Uterus (tissue), 4 donors: ENCODE data around the gene FASN. TPM values are rescaled to one million over a fixed set of nuclear protein-coding genes. Genes with fewer than 3 reads are reported as not detected.

ENCODE experiments used
- DNase-seq, 2 donors: peaks; one replicate each; pipeline ENCODE4 v3.0.0-alpha.2; 2019 to 2020
- H3K27ac ChIP-seq, 2 donors: fragments of 200-600 bp; sonication (generic); 1 replicate in 1 of 2; 2 replicates in 1 of 2; pipeline ENCODE4 v1.5.1; 2016 to 2018
- H3K27me3 ChIP-seq, 2 donors: fragments of 200-600 bp; sonication (generic); one replicate each; pipeline ENCODE4 v1.5.1; 2018 to 2019; ENCODE audit warnings: control low read depth in 1 of 2
- H3K36me3 ChIP-seq, 2 donors: fragments of 200-600 bp; sonication (generic); one replicate each; pipeline ENCODE4 v1.5.1; 2019; ENCODE audit warnings: control low read depth in 1 of 2
- H3K4me1 ChIP-seq, 2 donors: fragments of 200-600 bp; sonication (generic); one replicate each; pipeline ENCODE4 v1.5.1; 2018 to 2019; ENCODE audit warnings: control low read depth in 1 of 2
- H3K4me3 ChIP-seq, 2 donors: fragments of 200-600 bp; sonication (generic); 1 replicate in 1 of 2; 2 replicates in 1 of 2; pipeline ENCODE4 v1.5.1; 2018 to 2019; ENCODE audit warnings: mild to moderate bottlenecking in 1 of 2
- H3K9me3 ChIP-seq, 2 donors: fragments of 200-600 bp; sonication (generic); one replicate each; pipeline ENCODE4 v1.5.1; 2019; ENCODE audit warnings: control low read depth in 1 of 2
- POLR2A ChIP-seq, 2 donors: fragments of 450-650 bp; IDR thresholded peaks; one replicate each; pipeline ENCODE4 v1.6.1; 2016; ENCODE audit warnings: antibody characterized with exemption in 2 of 2, mild to moderate bottlenecking in 1 of 2, moderate library complexity in 1 of 2
- intact Hi-C: fragments of 100-400 bp; cut with DNase I; formaldehyde crosslinking; loops from one replicate; pipeline ENCODE4 v1.15.1; 2023; ENCODE audit warnings: low total_unique reads
- total RNA-seq, 4 donors: library from RNA; depleted of rRNA in 3 of 4; stranded (reverse); fragments of >200 nt in 3 of 4; gene quantifications; one replicate each; pipeline versions ENCODE4 v1.1.0 to v1.2.4, GENCODE V29; 2014 to 2023
- TF ChIP-seq, protein P1 (sequence below), 4 experiments: fragments of 200-600 bp in 2 of 4; fragments of 450-650 bp in 2 of 4; sonication (generic) in 2 of 4; IDR thresholded peaks; one replicate each; pipeline ENCODE4 v1.5.1; 2016 to 2019; ENCODE audit warnings: antibody characterized with exemption in 4 of 4, mild to moderate bottlenecking in 2 of 4, moderate library complexity in 1 of 4
- donor health status: DM: yes; HTN: yes; CAD: no.

The FASN gene
- total RNA-seq, 4 donors from 2014 or later, result 5.3 to 59.4 (median 23.4) TPM

DNA sequence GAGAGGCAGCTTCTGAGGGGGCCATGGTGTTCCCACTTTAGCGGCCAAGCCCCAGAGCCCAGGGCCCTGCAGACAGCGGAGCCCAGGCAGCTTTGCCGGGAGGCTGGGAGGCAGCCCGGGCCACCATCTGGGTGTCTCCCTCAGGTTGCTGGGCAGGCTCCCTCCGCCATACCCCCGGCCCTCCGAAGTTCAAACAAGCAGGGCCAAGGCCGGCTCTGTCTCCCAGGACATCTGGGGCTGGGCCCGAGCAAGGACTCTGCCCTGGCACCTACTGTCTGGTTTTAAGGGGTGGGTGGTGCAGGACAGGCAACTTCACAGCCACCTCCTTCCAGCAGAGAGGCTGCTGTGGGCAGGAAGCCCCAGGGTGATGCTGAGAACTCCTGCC is 35.1 kb downstream of the FASN start:
- DNase-seq, result no peak
- Histone ChIP-seq H3K27me3 (no peaks in the 10 kb centered on the region), H3K4me3 (no peak overlapping the region), H3K27ac (no peak overlapping the region), H3K4me1 (peaks cover 0 to 10% of the 10 kb centered on the region in 2 donors), H3K9me3 (no peaks in the 10 kb centered on the region), H3K36me3 (no peaks in the 10 kb centered on the region)
- intact Hi-C loops, result no loop called here
- no peak for TF ChIP-seq POLR2A (IDR thresholded peaks at IDR 0.05)
- TF ChIP-seq, protein P1, sequence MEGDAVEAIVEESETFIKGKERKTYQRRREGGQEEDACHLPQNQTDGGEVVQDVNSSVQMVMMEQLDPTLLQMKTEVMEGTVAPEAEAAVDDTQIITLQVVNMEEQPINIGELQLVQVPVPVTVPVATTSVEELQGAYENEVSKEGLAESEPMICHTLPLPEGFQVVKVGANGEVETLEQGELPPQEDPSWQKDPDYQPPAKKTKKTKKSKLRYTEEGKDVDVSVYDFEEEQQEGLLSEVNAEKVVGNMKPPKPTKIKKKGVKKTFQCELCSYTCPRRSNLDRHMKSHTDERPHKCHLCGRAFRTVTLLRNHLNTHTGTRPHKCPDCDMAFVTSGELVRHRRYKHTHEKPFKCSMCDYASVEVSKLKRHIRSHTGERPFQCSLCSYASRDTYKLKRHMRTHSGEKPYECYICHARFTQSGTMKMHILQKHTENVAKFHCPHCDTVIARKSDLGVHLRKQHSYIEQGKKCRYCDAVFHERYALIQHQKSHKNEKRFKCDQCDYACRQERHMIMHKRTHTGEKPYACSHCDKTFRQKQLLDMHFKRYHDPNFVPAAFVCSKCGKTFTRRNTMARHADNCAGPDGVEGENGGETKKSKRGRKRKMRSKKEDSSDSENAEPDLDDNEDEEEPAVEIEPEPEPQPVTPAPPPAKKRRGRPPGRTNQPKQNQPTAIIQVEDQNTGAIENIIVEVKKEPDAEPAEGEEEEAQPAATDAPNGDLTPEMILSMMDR (IDR thresholded peaks at IDR 0.05), result no peak

DNA sequence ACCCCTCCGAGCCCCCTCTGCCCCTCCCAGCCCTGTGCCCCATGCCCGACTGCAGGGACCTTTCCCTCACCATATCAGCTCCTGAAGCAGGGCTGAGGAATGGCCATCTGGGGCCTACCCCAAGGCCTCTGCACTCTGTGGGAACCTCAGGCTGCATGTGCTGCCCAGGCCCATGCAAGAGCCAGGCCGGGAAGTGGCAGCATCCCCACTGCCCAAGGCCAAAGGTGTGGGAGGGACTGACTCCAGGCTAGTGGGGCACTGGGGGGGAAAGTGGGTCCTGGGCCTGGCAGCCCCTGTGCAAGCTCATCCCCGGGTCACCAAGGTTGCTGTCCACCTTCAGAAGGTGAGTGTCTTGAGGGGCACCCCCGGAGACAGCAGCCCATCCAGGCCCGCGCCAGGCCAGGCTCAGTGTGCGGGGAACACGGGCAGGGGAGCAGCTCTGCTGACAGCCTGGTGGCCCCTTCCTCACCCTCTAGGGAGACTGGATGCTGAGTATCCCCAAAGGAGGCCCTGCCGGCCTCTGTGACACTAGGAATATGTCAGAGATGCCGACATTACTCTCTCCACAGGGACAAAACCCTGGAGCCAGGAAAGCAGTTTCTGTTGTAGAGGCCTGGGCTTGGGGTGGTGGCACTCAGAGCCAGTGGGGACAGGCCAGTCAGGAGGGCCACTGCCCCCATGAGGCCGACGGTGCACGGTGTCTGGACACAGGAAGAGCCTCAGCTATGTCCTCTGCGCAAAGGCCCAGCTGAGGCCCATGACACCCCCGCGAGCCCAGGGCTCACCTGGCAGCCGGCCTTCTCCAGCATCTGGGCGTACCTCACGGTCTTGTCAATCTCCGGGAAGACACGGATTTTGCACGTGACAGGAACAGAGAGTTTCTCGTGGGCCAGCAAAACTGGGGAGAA is 35.7 kb downstream of the FASN start:
- H3K36me3 ChIP-seq, result no peaks in the 10 kb centered on the region
- peaks cover 0 to 10% of the 10 kb centered on the region in 2 donors for H3K4me1 ChIP-seq
- H3K27ac ChIP-seq, result no peak overlapping the region
- H3K27me3 ChIP-seq, result no peaks in the 10 kb centered on the region
- no peaks in the 10 kb centered on the region for H3K9me3 ChIP-seq
- intact Hi-C loops, result no loop called here
- DNase-seq, result no peak
- H3K4me3 ChIP-seq, result no peak overlapping the region
- TF ChIP-seq, protein P1 (IDR thresholded peaks at IDR 0.05), result no peak
- no peak for TF ChIP-seq POLR2A (IDR thresholded peaks at IDR 0.05)

DNA sequence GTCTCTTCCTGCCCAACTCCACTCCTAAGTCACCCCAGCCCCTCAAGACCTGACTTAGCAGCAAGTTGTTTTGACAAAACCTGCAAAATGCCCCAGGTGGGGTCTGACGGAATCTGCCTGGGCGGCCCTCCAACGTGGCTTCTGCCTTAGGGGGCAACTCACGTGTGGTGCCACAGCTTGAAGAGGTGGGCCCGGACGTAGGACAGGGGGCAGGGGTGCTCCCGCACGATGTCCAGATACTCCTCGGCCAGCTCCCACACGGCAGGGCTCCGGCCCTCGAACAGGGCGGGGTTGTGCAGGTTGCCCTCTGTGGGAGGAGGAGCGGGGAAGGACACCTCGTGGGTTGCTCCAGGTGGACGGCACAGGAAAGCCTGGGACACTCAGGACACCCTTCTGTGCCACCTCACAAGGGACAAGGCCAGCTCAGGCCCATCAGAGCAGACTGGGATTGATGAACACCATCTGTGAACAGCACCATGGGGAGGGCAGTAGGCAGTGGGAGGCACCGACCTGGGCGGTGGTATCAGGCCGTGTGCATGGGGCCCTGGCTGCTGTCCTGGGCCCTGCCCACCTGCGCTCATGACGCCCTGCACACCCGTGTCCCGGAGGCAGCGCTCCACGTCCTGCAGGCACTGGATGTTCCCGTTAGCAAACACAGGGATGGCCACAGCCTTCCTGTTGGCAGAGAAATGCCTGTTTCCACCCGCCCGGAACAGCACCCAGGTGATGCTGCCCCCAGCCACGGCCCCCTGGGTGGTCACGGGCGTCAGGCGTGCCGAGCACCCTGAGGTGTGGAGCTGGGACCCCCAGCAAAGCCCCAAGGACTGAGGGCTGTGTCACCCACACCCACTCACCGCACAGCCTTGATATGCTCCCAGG is 36.8 kb downstream of the FASN start:
- Histone ChIP-seq H3K4me3 (no peak overlapping the region), H3K27ac (no peak overlapping the region), H3K9me3 (no peaks in the 10 kb centered on the region), H3K27me3 (no peaks in the 10 kb centered on the region), H3K4me1 (peaks cover 0 to 10% of the 10 kb centered on the region in 2 donors), H3K36me3 (no peaks in the 10 kb centered on the region)
- TF ChIP-seq, protein P1 (IDR thresholded peaks at IDR 0.05), result no peak
- no peak for TF ChIP-seq POLR2A (IDR thresholded peaks at IDR 0.05)
- intact Hi-C loops, result no loop called here
- no peak for DNase-seq

DNA sequence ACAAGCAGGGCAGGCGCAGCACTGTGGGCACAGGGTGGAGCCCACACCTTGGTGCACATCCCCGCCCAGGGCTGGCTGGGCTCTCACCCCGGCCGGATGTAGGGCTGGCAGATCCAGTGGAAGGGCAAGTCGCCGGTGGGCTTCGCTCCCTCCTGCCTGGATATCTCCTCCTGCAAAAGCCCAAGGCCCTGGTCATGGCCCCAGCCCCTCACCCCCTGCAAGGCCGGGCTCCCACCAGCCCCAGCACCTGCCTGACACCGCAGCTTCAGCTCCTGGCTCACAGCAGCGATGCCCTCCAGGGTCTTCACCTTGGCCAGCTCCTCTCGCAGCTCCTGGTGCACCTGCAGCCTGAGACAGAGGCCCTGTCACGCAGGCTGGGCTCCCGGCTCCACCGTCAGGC is 37.4 kb downstream of the FASN start:
- H3K27ac ChIP-seq, result no peak overlapping the region
- intact Hi-C loops, result no loop called here
- no peaks in the 10 kb centered on the region for H3K27me3 ChIP-seq
- peaks cover 0 to 10% of the 10 kb centered on the region in 2 donors for H3K4me1 ChIP-seq
- no peaks in the 10 kb centered on the region for H3K36me3 ChIP-seq
- no peaks in the 10 kb centered on the region for H3K9me3 ChIP-seq
- TF ChIP-seq, protein P1 (IDR thresholded peaks at IDR 0.05), result no peak
- TF ChIP-seq POLR2A (IDR thresholded peaks at IDR 0.05), result no peak
- no peak for DNase-seq
- H3K4me3 ChIP-seq, result no peak overlapping the region

DNA sequence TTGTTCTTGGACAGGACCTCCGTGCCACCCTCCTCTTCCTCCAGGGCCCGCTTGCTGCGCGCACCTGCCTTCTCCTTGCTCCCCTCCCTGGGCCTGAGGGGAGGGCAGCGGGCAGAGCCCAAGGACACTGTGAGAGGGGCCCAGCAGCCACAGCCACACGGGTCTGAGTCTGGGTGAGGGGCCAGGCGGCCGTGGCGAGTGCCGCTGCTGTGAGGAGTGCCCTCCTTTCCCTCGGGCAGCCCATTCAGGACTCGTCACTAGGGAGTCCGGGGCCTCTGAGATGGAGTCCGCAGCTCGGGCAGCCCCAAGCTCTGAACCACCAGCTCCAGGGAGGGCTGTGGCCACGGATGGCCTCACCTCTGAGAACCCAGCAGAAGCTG is 38.0 kb downstream of the FASN start:
- Histone ChIP-seq H3K27ac (no peak overlapping the region), H3K4me3 (no peak overlapping the region), H3K4me1 (peaks cover 0 to 10% of the 10 kb centered on the region in 2 donors), H3K27me3 (no peaks in the 10 kb centered on the region), H3K9me3 (no peaks in the 10 kb centered on the region), H3K36me3 (no peaks in the 10 kb centered on the region)
- intact Hi-C loops, result no loop called here
- DNase-seq, result no peak
- no peak for TF ChIP-seq POLR2A (IDR thresholded peaks at IDR 0.05)
- TF ChIP-seq, protein P1 (IDR thresholded peaks at IDR 0.05), result no peak
